Inflammatory macrophage treated with lipopolysaccharide for 1 hour (primary cell): ENCODE data around the gene ZNF205.
"Not testable (repeated sequence)": the region's sequence is repeated elsewhere in the genome, so short reads cannot be mapped to it uniquely, and the experiment has no call there.

Source experiments
- DNase-seq, 2 donors: peaks; one replicate each; pipeline ENCODE4 v3.0.0-alpha.2; 2020 to 2022

The ZNF205 gene

GRCh38 chr16:3135126-3135715 is 22.8 kb downstream of the ZNF205 start:
- no peak for DNase-seq

- no peak for DNase-seq
Measured at GRCh38 chr16:3137267-3137666, 24.9 kb downstream of the ZNF205 start.

- no peak for DNase-seq
Measured at GRCh38 chr16:3138342-3138741, 26.0 kb downstream of the ZNF205 start.

- no peak for DNase-seq
Measured at GRCh38 chr16:3138823-3139426, 26.5 kb downstream of the ZNF205 start.

- not testable (repeated sequence) for DNase-seq
Measured at GRCh38 chr16:3139561-3139960, 27.2 kb downstream of the ZNF205 start.

- DNase-seq: no peak
Measured at GRCh38 chr16:3140603-3141427, 28.4 kb downstream of the ZNF205 start.

- no peak for DNase-seq
Measured at GRCh38 chr16:3141781-3142311, 29.5 kb downstream of the ZNF205 start.

GRCh38 chr16:3142327-3142726 is 29.9 kb downstream of the ZNF205 start:
- no peak for DNase-seq

- DNase-seq: no peak
Measured at GRCh38 chr16:3142770-3143169, 30.4 kb downstream of the ZNF205 start.

- no peak for DNase-seq
Measured at GRCh38 chr16:3143189-3143588, 30.8 kb downstream of the ZNF205 start.

- DNase-seq: no peak
Measured at GRCh38 chr16:3143598-3144320, 31.4 kb downstream of the ZNF205 start.

- DNase-seq: no peak
Measured at GRCh38 chr16:3144321-3144983, 32.1 kb downstream of the ZNF205 start.

GRCh38 chr16:3145151-3145550 is 32.8 kb downstream of the ZNF205 start:
- no peak for DNase-seq

- no peak for DNase-seq
Measured at GRCh38 chr16:3145660-3146059, 33.3 kb downstream of the ZNF205 start.

GRCh38 chr16:3147046-3147756 is 34.8 kb downstream of the ZNF205 start:
- no peak for DNase-seq

GRCh38 chr16:3147757-3148104 is 35.3 kb downstream of the ZNF205 start:
- DNase-seq: no peak

GRCh38 chr16:3148256-3149192 is 36.1 kb downstream of the ZNF205 start:
- DNase-seq: no peak

GRCh38 chr16:3149193-3149530 is 36.8 kb downstream of the ZNF205 start:
- no peak for DNase-seq

GRCh38 chr16:3149630-3150345 is 37.4 kb downstream of the ZNF205 start:
- DNase-seq: peak; percentile 68 to 80
